SW480 (cell line): ENCODE results near the gene PTGR3.

Experiments used
- DNase-seq: peaks from one replicate; pipeline ENCODE4 v3.0.0-alpha.2; 2016; ENCODE audit warnings: low spot score

The PTGR3 gene

DNA sequence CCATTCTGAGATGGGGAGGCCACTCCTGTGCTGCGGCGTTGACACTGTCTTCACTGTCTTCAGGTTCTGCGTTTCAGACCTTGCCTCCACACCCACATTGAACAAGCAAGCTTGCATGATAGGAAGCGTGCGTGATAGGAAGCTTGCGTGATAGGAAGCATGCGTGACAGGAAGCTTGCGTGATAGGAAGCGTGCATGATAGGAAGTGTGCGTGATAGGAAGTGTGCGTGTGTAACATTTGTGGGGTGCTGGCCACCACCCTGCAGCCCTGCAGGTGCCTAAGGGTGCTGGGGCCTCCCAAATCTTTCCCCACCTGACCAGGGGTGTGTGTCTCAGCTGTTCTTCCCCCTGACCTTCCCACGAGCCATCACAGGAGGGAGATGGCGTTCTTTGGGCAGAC, 27.0 kb upstream of the PTGR3 start:
- DNase-seq, result no peak

DNA sequence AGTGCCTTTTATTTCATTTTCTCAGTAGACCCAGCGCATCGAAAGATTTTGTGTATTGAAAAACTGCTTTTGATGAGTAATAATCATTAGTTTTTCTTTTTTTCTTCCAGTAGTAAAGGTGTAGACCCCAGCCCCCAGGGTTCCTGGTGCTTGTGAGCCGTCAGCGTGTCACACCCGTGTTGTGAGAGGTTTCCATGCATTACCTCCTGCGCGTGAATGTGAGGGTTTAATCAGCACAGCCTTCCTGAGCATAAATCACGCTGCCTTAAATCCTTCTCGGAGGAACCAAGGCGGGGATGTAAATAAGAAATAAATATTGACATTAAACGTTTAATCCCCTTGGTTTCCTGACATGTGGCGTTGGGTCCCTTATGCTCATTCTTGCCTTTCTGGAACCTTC, 26.0 kb upstream of the PTGR3 start:
- no peak for DNase-seq

DNA sequence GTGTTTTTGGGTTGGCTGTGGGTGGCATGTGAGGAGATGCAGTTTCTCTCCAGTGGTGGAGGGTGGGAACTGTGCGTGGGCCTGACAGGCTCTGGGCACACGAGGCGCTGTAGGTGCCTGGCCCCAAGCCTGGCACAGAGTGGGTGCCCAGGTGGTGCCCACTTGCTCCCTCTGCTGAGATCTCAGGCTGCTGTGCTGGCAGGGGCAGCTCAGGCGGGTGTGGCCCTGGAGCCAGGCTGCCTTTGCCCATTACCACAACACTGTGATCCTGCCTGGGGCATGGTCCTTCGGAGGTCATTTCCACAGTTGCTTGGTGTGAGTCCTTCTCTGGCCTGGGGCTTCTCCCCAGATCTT, 22.1 kb upstream of the PTGR3 start:
- DNase-seq, result no peak

DNA sequence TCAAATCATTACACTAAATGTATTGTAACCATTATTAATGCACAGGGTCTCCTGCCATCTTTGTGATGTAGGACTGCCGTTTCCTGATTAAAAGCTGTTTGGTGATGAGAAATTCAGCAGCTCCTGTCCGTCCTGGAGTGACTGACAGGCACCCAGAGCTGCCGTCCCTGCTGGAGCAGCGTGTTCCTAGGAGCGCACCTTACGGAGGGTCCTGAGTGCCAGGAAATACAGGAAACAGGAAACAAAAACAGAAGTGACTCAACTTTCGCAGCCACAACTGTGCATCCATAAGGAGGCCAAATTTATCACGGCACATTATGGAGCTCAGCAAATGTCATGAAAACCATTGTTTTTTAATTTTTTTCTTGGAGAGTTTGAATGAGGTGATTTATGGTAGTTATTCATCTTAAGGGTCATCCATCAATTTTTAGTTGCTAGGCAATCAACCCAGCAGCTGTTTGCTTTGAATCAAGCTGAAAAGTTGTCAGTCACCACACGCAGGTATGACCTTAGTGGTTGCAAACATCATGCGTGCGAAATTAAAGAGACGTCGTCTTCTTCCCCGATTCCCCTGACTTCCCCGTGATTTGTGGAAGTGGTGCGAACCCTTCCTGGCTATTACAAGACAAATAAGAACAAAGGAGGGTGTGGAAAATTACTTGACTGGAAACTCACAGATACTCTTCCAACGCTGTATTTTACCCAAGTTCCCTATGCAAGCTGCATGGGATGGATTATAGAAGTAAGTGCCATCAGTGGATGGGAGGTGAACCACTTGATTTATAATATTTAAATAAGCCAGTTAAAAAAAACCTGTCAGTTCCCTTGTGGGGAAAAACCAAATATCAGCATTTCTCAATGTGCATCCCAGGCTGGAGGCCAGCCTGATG, 21.5 kb upstream of the PTGR3 start:
- no peak for DNase-seq

DNA sequence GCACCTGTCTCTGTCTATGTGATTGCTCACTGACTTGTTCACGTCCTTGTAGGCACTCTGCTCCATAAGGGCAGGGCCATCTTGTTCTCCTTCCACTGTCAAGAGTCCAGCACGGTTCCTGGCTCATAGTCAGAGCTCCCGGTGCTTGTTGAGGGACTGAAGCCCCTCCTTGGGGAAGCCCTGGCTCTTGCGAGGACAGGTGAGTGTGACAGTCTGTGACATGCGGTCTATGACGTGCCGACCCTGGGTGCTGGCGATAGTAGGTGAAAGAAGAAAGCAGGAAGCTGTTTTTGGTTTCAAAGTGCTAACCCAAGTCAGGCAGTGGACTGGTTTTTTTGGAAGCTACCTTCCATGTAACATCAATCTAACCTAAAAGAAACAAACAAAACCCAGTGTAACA, 20.5 kb upstream of the PTGR3 start:
- DNase-seq, result no peak

DNA sequence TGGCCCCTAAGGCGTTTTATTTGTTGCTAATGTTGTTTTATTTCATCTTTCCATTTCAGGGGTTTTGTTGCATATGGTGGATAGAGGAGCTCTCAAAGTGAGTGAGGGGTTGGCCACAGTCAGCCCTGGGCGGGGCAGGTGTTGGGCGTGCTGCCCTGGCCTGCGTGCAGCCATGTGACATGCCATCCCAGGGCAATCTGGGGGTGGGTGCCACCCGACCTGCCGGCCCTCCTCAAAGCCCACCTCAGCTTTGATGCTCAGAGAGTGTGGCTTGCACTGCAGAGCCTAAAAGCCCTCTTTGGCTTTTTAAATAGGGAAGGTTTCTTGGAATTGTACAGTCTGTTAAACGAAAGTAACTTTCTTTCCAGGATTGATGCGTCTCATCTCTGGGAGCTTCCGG, 20.0 kb upstream of the PTGR3 start:
- no peak for DNase-seq

DNA sequence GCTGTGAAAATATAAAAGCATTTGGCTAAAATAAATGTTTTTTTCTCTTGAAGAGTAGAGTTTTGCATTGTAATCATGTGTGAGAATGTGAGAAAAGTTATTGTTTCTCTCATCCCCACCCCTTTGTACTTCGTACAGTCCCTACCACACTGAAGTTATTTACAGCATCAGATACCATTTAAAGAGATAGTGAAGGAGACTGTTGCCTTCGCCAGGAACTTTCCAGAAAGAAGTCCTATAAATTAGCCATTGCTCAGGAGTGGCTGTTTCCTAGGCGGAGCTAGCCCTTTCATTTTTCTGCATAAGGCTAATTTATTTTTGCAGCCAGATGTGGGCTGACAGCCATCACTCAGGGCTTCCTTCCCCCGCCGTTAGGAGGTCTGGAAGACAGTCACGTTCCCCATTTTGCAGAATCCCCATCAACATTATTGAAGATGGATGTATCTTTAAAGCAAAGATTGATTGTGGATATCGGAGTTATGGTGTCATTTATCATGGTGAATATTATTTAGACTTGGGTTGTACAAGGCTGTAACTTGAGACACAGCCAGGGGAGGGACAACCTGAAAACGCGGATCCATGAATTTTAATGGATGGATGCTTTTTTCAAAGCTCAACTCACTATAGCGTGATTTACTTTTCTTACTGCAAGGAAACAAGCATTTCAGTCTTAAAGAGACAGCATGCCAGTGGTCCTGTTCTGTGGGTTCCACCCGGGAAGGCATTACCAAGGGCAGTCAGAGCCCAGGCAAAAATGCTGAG, 18.8 kb upstream of the PTGR3 start:
- no peak for DNase-seq

DNA sequence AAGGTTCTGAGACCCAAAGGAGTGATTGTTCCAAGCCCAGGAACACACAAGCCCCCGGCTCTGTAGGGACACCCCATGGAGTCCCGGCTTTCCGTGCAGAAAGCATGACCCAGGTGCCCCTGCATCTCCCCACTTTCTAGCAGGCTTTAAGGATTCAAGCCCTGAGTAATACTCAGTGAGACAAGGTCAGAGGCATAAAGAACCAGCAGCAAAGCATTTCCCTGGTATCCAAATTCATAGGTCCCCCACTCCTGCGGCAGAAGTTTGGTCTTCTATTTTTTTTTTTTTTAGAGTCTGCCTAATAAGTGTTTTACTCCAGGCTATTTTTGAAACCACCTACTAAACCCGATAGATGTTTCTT, 18.0 kb upstream of the PTGR3 start:
- DNase-seq, result no peak

DNA sequence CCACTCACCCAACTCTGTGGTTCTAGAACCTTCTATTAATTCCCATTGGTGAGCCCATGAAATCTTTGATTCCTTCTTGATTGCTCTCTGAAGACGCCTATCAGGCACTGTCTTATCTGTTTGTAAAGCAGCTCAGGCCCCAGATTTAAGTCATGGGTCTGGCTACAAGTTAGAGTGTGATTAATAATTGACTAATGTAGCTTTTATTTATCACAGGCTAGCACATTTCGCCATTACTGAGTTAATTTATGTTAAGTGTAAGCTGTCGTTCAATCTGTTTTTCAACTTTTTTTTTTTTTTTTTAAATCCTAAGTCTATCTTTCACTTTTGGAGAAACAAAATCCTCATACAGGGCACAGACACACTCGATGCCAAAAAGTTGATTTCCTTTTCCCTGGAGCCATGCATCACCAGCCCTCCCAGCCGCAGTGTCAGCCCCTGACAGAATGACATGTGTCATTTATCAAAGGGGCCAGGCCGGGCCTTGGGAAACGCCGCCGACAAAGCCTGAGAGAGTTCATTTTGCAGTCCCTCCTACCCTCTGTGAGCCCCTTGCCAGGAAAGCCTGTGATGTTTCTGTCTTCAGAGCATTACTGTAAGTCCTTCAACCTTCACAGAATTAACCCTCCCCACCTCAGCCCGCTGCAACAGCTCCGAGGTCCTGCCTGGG, 17.5 kb upstream of the PTGR3 start:
- DNase-seq, result no peak

DNA sequence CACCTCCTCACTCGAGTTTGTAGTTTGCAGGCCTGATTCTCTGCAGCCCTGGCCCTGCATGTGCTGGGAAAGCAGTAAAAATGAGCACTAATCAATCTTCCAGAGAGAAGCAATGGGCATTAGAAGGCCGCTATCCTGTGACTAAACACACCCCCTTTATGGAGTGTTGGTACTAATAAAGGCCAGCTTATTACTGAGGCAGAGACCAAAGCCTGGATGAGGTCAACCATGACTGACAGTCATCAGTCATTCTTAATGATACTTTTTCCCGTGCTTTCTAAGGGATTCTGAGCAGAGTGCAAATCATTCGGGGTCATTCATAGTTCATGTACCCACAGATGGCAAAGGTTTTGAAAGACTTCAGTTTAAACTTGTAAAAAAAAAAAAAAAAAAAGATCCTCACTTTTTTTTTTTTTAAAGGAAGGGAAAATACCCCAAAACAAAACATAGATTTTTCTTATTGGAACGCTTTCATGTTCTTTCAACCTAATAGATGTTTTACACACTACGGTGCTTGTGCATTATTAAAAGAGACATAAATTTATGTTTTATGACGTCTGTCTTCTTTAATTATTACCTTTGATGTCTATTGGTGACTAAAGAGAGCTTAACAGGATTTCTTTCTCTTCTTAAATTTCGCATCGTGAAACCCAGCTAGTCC, 14.9 kb upstream of the PTGR3 start:
- no peak for DNase-seq

DNA sequence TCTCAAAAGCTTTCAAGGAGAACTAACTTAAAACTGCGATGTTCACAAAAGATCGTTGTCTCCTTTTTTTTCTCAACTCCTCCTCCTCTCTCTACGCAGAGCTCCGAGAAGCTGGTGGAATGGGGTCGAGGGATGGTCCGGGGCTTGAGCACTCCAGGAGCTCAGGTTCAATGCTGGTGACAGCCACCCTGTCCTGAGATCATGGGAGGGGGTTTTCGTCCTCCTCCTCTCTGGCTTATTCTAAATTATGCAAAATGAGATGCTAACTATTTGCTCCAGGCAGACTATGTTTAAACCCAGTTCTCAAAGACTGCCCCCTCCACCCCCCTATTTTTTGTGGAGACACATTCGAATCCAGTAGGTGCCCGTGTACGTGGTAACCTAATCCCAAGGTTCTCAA, 13.5 kb upstream of the PTGR3 start:
- no peak for DNase-seq

DNA sequence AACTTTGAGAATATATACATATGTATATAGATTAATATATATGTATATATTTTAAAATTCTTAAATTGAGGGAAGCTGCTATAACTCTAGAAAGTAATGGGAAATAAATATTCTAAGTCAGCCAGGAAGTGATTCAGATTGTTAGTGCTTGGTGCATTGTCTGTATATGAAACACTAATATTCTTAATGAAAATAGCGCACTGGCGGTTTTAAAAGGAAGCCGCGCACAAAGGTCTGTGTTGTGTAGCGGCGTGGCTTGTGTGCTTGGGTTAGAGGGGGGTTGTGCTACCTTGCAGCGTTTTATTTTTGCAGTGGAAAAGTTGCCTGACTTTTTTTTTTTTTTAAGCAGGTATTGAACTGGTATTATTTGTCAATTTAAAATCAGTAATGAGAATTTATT, 13.0 kb upstream of the PTGR3 start:
- DNase-seq, result no peak

DNA sequence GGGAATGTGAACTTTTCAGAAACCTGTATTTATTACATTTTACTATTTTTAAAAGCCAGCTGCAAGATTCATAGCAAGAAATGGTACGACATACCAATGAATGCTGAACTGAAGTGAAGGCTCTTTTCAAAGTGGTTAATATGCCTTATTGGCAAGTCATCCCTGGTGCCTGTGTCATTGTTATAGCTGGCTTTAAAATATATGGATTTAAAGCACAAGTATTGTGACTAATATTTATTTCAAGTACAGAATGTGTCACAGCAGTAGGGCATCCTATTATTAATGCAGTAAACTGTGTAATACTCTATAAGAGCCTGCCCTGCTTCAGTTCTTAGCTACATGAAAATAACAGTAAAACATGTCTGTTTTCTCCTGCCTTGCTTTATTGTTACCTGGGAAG, 12.5 kb upstream of the PTGR3 start:
- DNase-seq, result no peak

DNA sequence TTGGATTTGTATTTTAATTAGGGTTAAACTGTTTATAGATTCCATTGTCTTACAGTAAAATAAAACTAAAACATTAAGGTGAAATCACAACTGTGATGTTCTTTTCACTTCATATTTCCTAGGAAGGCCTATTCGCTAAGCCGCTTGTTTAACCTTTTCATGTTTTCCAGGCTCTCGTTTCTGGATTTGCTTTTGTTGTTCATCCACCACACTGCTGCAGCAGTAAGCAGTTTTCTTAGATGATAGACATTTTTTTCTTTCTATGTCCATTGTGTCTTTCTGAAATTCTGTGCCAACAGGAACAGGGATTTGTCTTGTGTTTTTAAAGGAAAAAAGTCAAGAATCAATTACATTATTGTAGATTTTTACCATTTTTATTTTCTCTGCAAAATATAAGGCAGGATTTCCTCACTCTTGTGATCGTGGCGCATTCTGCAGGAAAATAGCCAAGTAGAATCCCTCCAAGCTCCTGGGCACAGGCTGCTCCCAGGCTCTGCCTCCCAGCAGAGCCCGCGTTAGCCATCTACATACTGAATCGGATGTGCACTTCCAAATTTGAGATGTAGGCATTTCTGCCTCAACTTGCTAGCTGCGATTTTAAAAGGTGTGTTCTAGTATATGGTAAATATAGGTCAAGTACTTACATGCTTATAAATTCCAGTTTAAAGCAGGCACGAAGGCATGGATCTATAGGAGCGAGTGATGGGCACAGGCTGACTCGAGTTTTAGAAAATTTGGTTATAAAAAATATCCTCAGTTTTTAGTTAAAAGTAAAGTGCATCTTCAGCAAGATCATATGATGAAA, 11.8 kb upstream of the PTGR3 start:
- DNase-seq, result no peak

DNA sequence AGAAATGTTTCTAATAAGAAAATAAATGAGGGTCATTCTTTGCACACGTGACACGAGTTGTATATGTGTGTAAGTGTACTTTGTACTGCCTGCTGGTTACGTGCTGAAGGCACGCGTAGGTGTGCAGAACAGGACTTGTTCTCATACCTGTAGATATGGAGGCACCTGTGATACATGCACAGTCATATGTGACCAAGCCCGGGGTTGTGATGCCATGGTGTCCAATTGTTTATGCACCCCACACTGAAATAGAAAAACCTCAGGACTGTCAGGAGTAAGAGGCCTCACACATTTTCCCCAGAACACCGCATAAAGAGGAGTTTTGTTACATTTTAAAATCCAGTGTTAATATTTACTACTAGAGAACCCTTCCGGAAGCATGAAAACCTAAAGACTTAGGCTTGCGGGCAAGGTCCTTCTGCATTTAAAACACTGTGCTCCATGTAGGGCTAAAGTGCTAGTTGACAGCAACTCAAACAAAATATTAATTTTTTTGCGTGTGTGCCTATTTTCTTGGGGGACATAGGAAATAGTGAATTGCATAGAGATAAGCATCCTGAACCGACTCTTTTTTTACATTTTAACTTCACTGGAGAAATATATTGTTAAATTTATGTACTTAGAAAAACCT, 10.9 kb upstream of the PTGR3 start:
- DNase-seq, result no peak

DNA sequence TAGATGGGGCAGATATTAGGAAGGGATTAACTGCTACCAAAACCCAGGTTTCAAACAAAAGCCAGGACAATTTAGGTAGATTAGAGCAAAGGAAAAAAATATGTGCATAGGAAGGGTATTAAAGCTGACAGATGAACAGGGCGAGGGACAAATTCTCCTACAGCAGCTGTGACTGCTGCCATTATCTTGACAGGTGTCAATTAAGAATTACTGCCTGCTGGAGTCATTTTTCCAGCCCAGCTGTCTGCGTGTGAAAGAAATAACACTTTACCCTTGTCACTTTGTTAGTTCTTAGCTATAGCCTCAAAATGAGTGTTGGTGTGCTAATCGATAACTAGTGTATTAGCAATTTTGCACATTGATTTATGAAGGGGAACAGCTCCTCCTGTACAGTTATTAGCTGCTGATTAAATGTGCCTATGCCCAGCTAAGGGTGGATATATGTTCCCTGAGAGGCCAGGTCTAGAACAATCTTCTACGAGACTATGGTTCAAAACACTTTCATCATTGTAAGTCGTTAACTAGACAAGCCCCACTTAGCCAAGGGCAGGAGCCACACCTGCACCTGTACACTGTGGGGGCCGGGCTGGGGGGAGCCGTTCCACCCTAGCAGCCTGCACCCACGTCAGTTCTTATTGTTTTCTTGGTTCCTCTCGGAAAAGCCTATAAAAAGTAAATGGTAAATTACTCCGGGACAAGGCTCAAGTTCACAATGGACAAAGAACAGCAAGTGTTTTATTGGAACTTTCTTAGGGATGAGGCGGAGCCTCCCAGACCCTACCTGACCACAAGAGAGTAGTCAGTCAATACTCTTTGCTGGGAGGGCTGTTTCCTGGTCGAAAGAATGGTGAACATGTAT, 9.4 kb upstream of the PTGR3 start:
- DNase-seq, result no peak

DNA sequence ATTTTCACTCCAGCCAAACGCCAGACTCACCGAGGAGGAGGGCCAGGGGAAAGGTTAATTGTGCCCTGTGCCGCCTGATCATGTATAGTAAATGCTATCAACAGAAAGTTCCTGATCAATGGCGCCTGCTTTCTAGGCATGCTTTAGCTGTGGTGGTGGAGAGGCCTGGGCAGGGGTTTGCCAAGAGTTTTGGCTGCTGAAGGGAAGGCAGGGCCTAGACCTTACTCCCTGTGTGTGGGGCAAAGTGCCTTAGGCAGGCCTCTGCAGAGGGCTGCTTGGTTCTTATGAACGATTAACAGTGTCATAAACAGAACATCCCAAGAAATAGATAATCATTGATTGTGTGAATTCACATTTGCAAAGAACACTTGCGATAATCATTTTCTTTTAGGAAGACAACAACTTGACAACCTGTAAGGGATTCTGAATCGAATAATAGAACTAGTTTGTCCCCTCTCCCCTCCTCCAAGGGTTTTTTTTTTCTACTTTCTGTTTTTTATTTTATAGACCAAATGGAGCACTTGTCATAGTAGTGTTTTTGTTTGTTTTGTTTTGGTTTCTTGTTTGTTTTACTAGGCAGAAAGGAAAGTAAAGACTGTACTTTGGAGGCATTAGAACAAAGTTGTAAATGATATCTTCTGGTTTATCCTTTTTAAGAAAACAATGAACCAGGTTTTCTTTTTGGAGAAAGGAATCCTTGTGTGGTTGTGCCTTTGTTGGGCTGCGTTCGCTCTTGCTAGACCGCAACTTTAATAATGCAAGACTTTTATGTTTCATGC, 8.2 kb upstream of the PTGR3 start:
- DNase-seq, result no peak

DNA sequence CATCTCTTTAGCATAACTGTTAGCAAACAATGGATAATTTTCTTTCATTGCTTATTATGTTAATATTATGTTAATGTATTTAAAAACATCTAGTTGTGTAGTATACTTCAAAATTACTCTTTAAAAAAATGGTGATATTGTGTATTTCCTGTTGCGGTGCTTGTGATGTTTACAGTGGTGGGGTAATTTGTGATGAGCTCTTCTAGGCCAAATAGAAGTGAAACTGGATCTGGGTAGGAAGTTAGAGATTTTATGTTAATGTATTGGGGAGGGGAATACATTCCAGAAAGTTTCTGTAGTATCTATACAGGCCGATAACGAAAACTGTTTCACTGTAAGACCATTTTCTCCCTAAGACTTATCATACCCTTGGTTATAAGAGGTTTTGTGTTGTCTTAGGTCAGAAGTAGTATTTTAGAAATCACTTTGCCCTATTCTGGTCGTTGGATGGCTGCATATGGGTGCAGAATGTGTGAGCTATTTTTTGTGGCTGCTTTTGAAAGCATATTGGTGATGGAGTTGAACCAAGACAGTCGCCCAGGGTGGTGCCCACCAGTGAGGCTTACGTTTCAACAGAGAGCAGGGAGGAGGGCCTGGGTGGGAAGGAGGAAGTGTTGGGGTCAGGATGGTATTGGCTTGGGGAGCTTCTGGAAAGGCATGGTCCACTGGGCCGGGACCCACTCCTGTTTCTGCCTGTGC, 7.4 kb upstream of the PTGR3 start:
- no peak for DNase-seq

DNA sequence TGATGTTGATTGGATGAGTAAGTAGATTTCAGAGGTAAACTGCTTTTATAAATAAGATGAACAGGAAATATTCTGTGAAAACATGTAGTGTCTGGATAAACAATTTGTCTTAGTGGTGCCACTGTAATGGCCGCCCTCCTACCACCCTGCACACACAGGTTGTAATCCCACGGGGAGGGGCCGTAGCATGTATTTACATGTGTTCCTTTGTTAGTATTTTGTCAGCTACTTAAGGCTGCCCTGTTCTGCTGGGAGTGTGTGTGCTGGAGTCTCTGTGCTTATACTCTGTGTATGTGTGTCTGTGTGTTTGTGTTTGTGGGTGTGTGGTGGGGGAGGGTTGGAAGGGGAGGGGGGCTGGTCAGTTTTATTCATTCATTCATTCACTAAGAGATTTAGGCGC, 6.7 kb upstream of the PTGR3 start:
- no peak for DNase-seq
